Measurements from ENCODE around the gene FOXI3.

Gene FOXI3

GRCh38 chr2:88451811-88452564 lies 505 bp downstream of the FOXI3 start:
- no peak for TF ChIP-seq GATA2 (IDR thresholded peaks at IDR 0.05; ENCODE audit: low read depth, low read length)
- TF ChIP-seq GATA3 (IDR thresholded peaks at IDR 0.05; ENCODE audit: low read depth, low read length) = no peak

GRCh38 chr2:88450925-88451810 lies 1.3 kb downstream of the FOXI3 start:
- TF ChIP-seq GATA3 (IDR thresholded peaks at IDR 0.05; ENCODE audit: low read depth, low read length) (no peak), GATA2 (IDR thresholded peaks at IDR 0.05; ENCODE audit: low read depth, low read length) (no peak)

GRCh38 chr2:88450186-88450585 lies 2.3 kb downstream of the FOXI3 start:
- TF ChIP-seq GATA3 (IDR thresholded peaks at IDR 0.05; ENCODE audit: low read depth, low read length) = no peak
- no peak for TF ChIP-seq GATA2 (IDR thresholded peaks at IDR 0.05; ENCODE audit: low read depth, low read length)

GRCh38 chr2:88448248-88448647 lies 4.2 kb downstream of the FOXI3 start:
- TF ChIP-seq GATA3 (IDR thresholded peaks at IDR 0.05; ENCODE audit: low read depth, low read length) (no peak), GATA2 (IDR thresholded peaks at IDR 0.05; ENCODE audit: low read depth, low read length) (no peak)

DNA sequence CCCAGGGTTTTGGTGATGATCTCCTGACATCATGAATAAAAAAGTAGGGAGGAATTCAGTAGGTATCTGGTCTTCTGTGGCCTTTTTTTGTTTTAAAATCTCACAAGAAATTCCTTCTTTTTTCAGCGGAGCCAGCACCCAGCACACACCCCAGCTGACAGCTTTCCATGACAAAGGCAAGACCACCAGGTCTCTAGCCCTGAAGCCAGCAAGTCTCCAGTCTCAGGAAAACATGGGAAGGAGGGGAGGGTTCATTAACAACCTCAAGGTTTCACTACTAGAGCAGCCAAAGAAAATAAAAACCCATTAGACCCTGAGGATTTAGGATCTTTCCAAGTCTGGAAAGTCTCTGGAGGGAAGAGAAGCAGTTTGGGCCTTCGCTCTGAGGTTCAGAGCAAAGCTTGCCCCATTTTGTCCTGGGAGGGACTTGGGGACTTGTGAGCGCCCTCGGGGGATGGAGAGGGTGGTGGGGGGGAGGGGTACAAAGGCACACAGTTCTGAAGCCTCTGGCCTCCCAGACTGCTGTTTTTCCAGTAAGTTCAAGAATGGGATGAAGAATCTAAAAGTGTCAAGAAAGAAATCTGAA lies 9.0 kb downstream of the FOXI3 start:
- TF ChIP-seq GATA3 (IDR thresholded peaks at IDR 0.05; ENCODE audit: low read depth, low read length) (no peak), GATA2 (IDR thresholded peaks at IDR 0.05; ENCODE audit: low read depth, low read length) (no peak)

DNA sequence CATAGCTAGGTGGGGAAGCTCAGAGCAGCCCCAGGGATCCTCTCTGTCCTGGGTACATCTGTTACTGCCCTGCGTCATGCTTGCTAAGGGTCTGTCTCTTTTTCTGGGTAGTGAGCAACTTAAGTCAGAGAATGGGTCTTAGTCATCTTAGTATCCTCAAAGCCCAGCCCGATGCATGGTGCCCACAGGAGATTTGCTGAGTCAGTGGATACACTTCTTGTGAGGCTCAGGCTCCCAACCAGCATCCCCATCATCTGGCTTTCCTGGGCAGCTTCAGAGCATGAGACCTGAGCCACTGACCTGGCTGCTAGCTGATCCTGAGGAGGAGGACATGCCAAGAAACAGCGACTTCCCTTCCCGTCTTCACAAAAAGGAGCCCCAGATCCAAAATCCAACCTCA lies 10.0 kb downstream of the FOXI3 start:
- TF ChIP-seq GATA3 (IDR thresholded peaks at IDR 0.05; ENCODE audit: low read depth, low read length) (no peak), GATA2 (IDR thresholded peaks at IDR 0.05; ENCODE audit: low read depth, low read length) (no peak)

DNA sequence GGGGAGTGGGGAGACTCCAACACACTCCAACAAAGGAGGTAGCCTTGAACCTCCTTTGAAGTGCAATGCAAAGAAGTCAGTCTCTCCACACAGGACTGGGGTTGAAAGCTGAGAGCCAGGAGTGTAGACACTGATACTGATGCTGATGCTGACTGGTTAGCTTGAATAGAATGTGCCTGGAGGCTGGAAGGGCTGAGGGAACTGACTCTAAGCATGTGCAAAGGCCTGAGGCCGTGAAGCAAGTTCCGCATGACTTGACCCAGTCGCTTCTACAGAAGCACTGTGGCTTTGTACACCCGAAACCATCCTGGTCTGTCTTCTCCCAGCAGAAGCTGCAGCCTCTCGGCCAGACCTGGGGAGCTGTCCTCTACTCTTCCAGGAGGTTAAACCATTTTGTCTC lies 10.4 kb downstream of the FOXI3 start:
- TF ChIP-seq GATA3 (IDR thresholded peaks at IDR 0.05; ENCODE audit: low read depth, low read length) (no peak), GATA2 (IDR thresholded peaks at IDR 0.05; ENCODE audit: low read depth, low read length) (no peak)

GRCh38 chr2:88437010-88437409 lies 15.5 kb downstream of the FOXI3 start:
- TF ChIP-seq GATA3 (IDR thresholded peaks at IDR 0.05; ENCODE audit: low read depth, low read length) (no peak), GATA2 (IDR thresholded peaks at IDR 0.05; ENCODE audit: low read depth, low read length) (no peak)

- no peak for TF ChIP-seq GATA3 (IDR thresholded peaks at IDR 0.05; ENCODE audit: low read depth, low read length)
- no peak for TF ChIP-seq GATA2 (IDR thresholded peaks at IDR 0.05; ENCODE audit: low read depth, low read length)
Observed at GRCh38 chr2:88429929-88430328, 22.6 kb downstream of the FOXI3 start.

- TF ChIP-seq GATA2 (IDR thresholded peaks at IDR 0.05; ENCODE audit: low read depth, low read length) (no peak), GATA3 (IDR thresholded peaks at IDR 0.05; ENCODE audit: low read depth, low read length) (no peak)
Observed at GRCh38 chr2:88423733-88424132, 28.8 kb downstream of the FOXI3 start.

GRCh38 chr2:88416016-88416663 lies 36.4 kb downstream of the FOXI3 start:
- 0 out of 2 replicates have a peak, but pooled peaks have one; percentile 15 for TF ChIP-seq GATA2 (IDR thresholded peaks at IDR 0.05; ENCODE audit: low read depth, low read length)
- TF ChIP-seq GATA3 (IDR thresholded peaks at IDR 0.05; ENCODE audit: low read depth, low read length) = no peak

GRCh38 chr2:88400037-88400767 lies 52.3 kb downstream of the FOXI3 start:
- no peak for TF ChIP-seq GATA3 (IDR thresholded peaks at IDR 0.05; ENCODE audit: low read depth, low read length)
- TF ChIP-seq GATA2 (IDR thresholded peaks at IDR 0.05; ENCODE audit: low read depth, low read length) = no peak

GRCh38 chr2:88398180-88398579 lies 54.3 kb downstream of the FOXI3 start:
- TF ChIP-seq GATA2 (IDR thresholded peaks at IDR 0.05; ENCODE audit: low read depth, low read length) = peak; percentile 62; the same call in 1 of the 2 replicates
- peak; percentile 27; the same call in 1 of the 2 replicates for TF ChIP-seq GATA3 (IDR thresholded peaks at IDR 0.05; ENCODE audit: low read depth, low read length)
